GM12801 (cell line): ENCODE results near the gene TNFSF8.

Experiments used
- TF ChIP-seq, protein P1 (sequence below): IDR thresholded peaks from one replicate; pipeline ENCODE4 v1.5.1; 2011; ENCODE audit warnings: control low read depth; ENCODE audit not compliant: insufficient read length; ENCODE audit errors: extremely low read depth

TNFSF8 gene

DNA sequence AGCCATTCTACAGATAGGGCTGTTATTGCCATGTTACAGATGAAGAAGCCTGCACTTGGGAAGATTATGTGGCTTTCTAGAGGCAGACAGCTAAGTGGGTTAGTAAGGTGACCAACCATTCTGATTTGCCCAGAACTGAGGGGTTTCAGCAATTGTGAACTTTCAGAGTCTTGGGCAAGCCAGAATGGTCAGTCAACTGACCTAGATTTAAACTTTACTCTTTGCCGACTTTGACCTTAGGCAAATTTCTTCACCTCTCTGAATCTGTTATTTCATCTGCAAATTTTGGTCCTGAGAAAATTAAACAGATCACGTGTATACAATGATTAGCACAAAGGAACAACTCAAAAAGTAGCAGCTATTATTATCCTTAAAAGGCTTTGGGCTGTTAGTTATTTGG lies 20.4 kb upstream of the TNFSF8 start:
- TF ChIP-seq, protein P1, sequence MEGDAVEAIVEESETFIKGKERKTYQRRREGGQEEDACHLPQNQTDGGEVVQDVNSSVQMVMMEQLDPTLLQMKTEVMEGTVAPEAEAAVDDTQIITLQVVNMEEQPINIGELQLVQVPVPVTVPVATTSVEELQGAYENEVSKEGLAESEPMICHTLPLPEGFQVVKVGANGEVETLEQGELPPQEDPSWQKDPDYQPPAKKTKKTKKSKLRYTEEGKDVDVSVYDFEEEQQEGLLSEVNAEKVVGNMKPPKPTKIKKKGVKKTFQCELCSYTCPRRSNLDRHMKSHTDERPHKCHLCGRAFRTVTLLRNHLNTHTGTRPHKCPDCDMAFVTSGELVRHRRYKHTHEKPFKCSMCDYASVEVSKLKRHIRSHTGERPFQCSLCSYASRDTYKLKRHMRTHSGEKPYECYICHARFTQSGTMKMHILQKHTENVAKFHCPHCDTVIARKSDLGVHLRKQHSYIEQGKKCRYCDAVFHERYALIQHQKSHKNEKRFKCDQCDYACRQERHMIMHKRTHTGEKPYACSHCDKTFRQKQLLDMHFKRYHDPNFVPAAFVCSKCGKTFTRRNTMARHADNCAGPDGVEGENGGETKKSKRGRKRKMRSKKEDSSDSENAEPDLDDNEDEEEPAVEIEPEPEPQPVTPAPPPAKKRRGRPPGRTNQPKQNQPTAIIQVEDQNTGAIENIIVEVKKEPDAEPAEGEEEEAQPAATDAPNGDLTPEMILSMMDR: no peak

DNA sequence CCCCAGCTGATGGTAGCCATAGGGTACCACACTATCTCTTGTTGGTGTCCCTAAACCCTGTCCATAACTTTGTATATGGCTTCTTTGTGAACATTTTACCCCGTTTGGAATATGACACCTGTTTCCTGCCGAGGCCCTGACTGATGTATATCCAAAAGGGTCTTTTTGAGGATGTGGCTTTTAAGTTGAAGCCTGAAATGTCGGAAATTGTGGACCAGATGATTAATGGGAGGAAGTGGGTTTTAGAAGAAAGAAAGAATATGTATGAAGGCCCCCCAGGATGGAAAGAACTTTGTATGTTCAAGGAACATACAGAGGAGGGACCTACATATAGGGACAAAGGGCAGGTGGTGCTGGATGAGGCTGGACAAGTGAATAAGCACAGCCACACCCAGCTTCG lies 16.7 kb upstream of the TNFSF8 start:
- TF ChIP-seq, protein P1: no peak

DNA sequence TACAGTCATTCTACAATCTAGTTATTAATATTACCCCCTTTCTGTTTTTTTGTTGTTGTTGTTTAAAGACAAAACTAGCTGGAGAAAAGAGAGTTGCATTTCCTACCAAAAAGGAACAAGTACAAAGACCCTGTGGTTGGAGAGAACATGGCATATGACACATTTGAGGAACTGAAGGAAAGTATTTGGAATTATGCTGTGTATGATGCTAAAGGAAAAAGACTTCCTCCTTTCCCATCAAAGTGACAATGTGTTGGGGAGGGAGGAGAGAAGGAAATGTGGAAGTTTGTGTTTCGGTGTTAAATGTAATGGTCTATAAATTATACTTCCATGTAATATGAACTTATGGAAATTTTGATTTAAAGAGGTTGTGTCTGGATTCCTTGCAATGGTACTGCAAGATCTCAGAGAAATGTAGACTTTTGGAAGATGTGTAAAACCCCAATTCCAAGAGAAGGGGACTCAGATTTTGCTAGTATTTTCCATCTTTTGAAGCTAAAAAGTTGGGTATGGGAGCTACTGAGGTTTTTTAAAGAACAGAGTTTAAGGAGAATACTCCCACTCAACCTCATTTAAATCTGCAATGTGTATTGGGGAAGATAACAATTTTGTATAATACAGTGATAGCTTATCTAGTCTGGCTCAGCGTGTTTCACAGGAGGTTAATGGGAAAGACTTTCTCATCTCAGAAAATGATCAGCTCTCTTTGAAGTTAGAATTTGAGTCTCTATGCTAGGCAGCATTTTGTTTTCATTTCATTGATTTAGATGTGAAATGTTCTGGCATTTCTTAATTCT lies 15.4 kb upstream of the TNFSF8 start:
- TF ChIP-seq, protein P1: no peak

DNA sequence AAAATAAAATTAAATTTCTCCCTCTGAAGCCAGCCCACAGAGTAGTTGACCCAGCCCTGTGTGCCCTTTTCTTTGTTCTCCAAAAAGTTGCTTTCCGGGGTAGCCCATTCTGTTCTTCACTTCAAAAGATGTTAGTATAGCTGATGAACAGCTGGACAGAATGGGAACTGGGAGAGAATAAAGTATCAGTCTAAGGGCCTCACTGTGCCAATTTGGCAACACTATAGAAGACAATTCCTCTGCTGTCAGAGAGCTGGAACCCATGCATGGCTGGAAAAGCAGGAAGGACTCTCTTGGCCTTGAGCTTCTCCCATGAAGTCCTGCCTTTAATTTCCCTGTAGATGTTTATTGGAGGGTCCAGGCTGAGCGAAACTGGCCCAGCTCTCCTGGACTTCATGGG lies 11.0 kb upstream of the TNFSF8 start:
- TF ChIP-seq, protein P1: no peak

DNA sequence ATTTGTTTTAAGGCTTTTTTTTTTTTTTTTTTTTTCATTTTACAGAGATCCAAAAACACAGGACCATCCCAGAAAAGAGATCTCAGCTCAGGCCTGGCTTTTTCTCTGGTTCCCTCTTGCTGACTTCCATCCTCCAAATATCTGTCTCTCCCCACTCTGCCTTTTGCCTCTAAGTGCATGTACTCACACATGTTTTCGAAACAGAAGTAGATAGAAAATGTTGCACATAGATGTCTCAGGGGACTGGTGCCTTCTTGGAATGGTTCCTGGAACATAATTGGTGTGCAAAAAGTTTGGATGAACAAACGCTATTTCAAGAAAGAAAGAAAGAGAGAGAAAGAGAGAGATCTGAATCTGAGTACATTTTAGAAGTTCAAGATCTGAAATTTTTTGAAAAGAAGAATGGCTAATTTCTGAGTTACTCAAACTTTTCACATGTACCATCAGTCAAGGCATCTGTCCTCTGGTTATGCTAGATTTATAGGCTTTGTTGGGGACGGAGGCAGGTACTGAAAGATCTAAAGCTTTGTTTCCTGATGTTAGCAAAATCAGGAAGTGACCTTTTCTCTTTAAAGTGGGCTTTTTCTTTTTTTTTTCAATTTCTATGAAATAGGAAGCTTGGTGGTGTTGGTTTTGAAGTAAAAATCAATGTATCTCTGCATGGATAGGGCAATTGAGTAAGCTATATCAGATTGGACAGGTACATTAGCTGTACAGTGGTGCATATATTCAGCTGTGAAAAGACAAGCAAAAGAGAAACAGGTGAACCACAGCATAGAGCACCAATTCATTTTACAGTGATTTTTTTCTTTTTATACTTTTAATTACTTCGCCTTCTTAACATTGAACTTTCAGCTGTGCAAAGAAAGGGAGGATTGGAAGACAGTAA lies 8.5 kb upstream of the TNFSF8 start:
- TF ChIP-seq, protein P1: no peak

DNA sequence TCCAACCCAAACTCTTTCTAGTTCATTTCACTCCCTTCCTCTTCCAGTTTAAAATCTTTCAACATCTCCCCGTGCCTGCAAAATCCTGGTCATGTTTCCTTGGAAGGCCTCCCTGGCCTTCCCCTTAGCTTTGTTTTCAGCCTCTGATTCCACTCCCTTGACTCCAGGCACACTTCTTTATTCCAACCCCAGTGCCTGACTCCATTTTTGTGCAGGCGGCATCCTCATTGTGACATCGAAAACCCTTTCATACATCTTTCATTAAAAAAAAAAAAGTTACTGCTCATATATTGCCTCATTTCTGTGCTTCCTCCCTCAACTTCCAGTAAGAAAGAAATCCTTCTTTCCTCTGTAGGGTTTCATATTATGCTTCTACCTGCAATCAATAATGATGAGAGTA lies 7.1 kb upstream of the TNFSF8 start:
- TF ChIP-seq, protein P1: no peak

DNA sequence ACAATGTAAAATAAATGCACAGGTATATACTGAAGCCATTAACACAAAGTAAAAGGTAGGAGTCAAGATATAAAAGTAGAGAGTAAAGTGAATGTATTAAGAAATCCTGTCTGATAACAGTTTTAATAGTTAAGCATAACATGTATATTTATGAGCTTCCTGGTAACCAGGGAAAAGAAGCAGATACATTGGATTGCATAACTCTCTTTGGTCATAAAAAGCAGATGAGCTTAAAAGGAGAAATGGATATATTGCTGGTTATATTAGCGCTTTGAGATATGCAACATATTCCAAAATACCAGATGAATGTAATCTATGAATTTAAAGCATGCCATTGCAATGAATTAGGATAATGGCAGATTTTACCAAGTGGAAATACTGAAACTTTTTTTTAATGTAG lies 6.2 kb upstream of the TNFSF8 start:
- TF ChIP-seq, protein P1: no peak
